Thoracic aorta (tissue), 2 donors: Measurements from ENCODE around the gene OSBP. TPM values are rescaled to one million over a fixed set of nuclear protein-coding genes. Genes with fewer than 3 reads are reported as not detected.

ENCODE experiments used
- total RNA-seq, 2 donors: library from RNA; depleted of rRNA; stranded (reverse); fragments of >200 nt; gene quantifications; one replicate each; pipeline versions ENCODE4 v1.1.0 to v1.2.3, GENCODE V29; 2016

Gene OSBP
- total RNA-seq, 2 donors from 2014 or later = 38.4 to 41.8 TPM

Other genes starting within 250 kb of the OSBP start
- gene OR5A2, start 189.4 kb downstream of the OSBP start, total RNA-seq = not detected
- gene OR5A1, start 179.3 kb downstream of the OSBP start, total RNA-seq = not detected
- not detected for gene OR4D6, start 158.8 kb downstream of the OSBP start, total RNA-seq
- gene OR4D10, start 142.5 kb downstream of the OSBP start, total RNA-seq = not detected
- gene OR4D11, start 112.2 kb downstream of the OSBP start, total RNA-seq = not detected
- gene OR4D9, start 104.2 kb downstream of the OSBP start, total RNA-seq = not detected
- 10 to 100 TPM in 1 of 2 donors, 1 to 10 TPM in 1; 9.3 to 16.3 TPM for gene PATL1, start 53.3 kb upstream of the OSBP start, total RNA-seq
- not detected for gene OR10V1, start 98.1 kb upstream of the OSBP start, total RNA-seq
- gene STX3, start 139.6 kb upstream of the OSBP start, total RNA-seq = 10 to 100 TPM; 25.7 to 32.2 TPM
- gene MRPL16, start 195.0 kb upstream of the OSBP start, total RNA-seq = 10 to 100 TPM; 23.6 to 28.1 TPM
- gene CBLIF, start 229.7 kb upstream of the OSBP start, total RNA-seq = 1 to 10 TPM in 1 of 2 donors, not detected in 1; 1.8 TPM